ENCODE results near the gene SLC40A1. TPM values are rescaled to one million over a fixed set of nuclear protein-coding genes. Genes with fewer than 3 reads are reported as not detected.

SLC40A1 gene
- total and polyA plus RNA-seq, 2 donors from 2014 or later, result 45.8 to 78.4 TPM

GRCh38 chr2:189557373-189557772 is 23.2 kb downstream of the SLC40A1 start:
- H3K4me3 ChIP-seq (ENCODE audit: low read length in 3 of 3), result no peak overlapping the region
- H3K27ac ChIP-seq (ENCODE audit: low read depth in 2 of 2, low read length in 2 of 2), result no peak overlapping the region
- no peaks in the 10 kb centered on the region for H3K9me3 ChIP-seq (ENCODE audit: control insufficient read depth in 2 of 3, insufficient read depth in 1 of 3, low read length in 3 of 3)
- H3K9ac ChIP-seq (ENCODE audit: low read length in 3 of 3), result no peak overlapping the region
- H3K27me3 ChIP-seq (ENCODE audit: control insufficient read depth, insufficient read depth, low read length), result no peaks in the 10 kb centered on the region
- no peak for TF ChIP-seq CTCF (IDR thresholded peaks at IDR 0.05; ENCODE audit: borderline replicate concordance, extremely low read depth, insufficient read depth)
- H3K36me3 ChIP-seq (ENCODE audit: control insufficient read depth in 2 of 3, insufficient read depth in 3 of 3, low read length in 3 of 3), result peaks cover 4 to 10% (median 6%) of the 10 kb centered on the region in 3 donors
- FAIRE-seq (peak; percentile 76), DNase-seq (peak in 1 of 5 donors; percentile 24)
- intact Hi-C loops (cut with DNase I), result no loop called here
- peaks cover 4 to 11% (median 10%) of the 10 kb centered on the region in 3 donors for H3K4me1 ChIP-seq (ENCODE audit: control insufficient read depth in 2 of 3, insufficient read depth in 2 of 3, low read depth in 1 of 3, low read length in 3 of 3)

GRCh38 chr2:189556526-189556925 is 24.1 kb downstream of the SLC40A1 start:
- Histone ChIP-seq H3K4me1 (ENCODE audit: control insufficient read depth in 2 of 3, insufficient read depth in 2 of 3, low read depth in 1 of 3, low read length in 3 of 3) (peaks cover 4 to 11% (median 10%) of the 10 kb centered on the region in 3 donors), H3K4me3 (ENCODE audit: low read length in 3 of 3) (no peak overlapping the region), H3K36me3 (ENCODE audit: control insufficient read depth in 2 of 3, insufficient read depth in 3 of 3, low read length in 3 of 3) (peaks cover 4 to 6% (median 6%) of the 10 kb centered on the region in 3 donors), H3K27ac (ENCODE audit: low read depth in 2 of 2, low read length in 2 of 2) (no peak overlapping the region), H3K9ac (ENCODE audit: low read length in 3 of 3) (no peak overlapping the region), H3K9me3 (ENCODE audit: control insufficient read depth in 2 of 3, insufficient read depth in 1 of 3, low read length in 3 of 3) (no peaks in the 10 kb centered on the region), H3K27me3 (ENCODE audit: control insufficient read depth, insufficient read depth, low read length) (no peaks in the 10 kb centered on the region)
- TF ChIP-seq CTCF (IDR thresholded peaks at IDR 0.05; ENCODE audit: borderline replicate concordance, extremely low read depth, insufficient read depth), result no peak
- DNase-seq (no peak), FAIRE-seq (no peak)
- intact Hi-C loops (cut with DNase I), result no loop called here

GRCh38 chr2:189555232-189555631 is 25.4 kb downstream of the SLC40A1 start:
- no peak for TF ChIP-seq CTCF (IDR thresholded peaks at IDR 0.05; ENCODE audit: borderline replicate concordance, extremely low read depth, insufficient read depth)
- peaks cover 4 to 11% (median 8%) of the 10 kb centered on the region in 3 donors for H3K4me1 ChIP-seq (ENCODE audit: control insufficient read depth in 2 of 3, insufficient read depth in 2 of 3, low read depth in 1 of 3, low read length in 3 of 3)
- intact Hi-C loops (cut with DNase I), result no loop called here

More at GRCh38 chr2:189555232-189555631, 25.4 kb downstream of the SLC40A1 start:
- H3K27me3 ChIP-seq (ENCODE audit: control insufficient read depth, insufficient read depth, low read length), result no peaks in the 10 kb centered on the region
- H3K4me3 ChIP-seq (ENCODE audit: low read length in 3 of 3), result no peak overlapping the region
- peaks cover 0 to 2% (median 0%) of the 10 kb centered on the region in 3 donors for H3K36me3 ChIP-seq (ENCODE audit: control insufficient read depth in 2 of 3, insufficient read depth in 3 of 3, low read length in 3 of 3)
- no peak for DNase-seq
- H3K9me3 ChIP-seq (ENCODE audit: control insufficient read depth in 2 of 3, insufficient read depth in 1 of 3, low read length in 3 of 3), result no peaks in the 10 kb centered on the region
- no peak overlapping the region for H3K27ac ChIP-seq (ENCODE audit: low read depth in 2 of 2, low read length in 2 of 2)
- FAIRE-seq, result no peak
- H3K9ac ChIP-seq (ENCODE audit: low read length in 3 of 3), result no peak overlapping the region

Data from kidney (tissue), 14 donors.